Astrocyte of the cerebellum (primary cell): ENCODE measurements around the gene ITSN2.
A peak's percentile ranks its signal among the peaks of the same experiment; 100 is the strongest.
"Not testable (repeated sequence)": the region's sequence is repeated elsewhere in the genome, so short reads cannot be mapped to it uniquely, and the experiment has no call there.

ENCODE experiments used
- DNase-seq: peaks from one replicate; pipeline ENCODE4 v3.0.0-alpha.2; 2011; ENCODE audit warnings: low read depth
- H3K4me3 ChIP-seq: 2 replicates; pipeline ENCODE4 v1.5.1; 2011; ENCODE audit warnings: mild to moderate bottlenecking, low read depth, low read length, moderate library complexity
- CTCF ChIP-seq: IDR thresholded peaks from 2 replicates; pipeline ENCODE4 v1.5.1; 2012; ENCODE audit warnings: low read length, low read depth, moderate library complexity, mild to moderate bottlenecking; ENCODE audit errors: missing control alignments
- in situ Hi-C: cut with HindIII; loops from 2 replicates; pipeline ENCODE4 v1.10.0; 2017; ENCODE audit warnings: low sequenced_read_pairs

ITSN2 gene

DNA sequence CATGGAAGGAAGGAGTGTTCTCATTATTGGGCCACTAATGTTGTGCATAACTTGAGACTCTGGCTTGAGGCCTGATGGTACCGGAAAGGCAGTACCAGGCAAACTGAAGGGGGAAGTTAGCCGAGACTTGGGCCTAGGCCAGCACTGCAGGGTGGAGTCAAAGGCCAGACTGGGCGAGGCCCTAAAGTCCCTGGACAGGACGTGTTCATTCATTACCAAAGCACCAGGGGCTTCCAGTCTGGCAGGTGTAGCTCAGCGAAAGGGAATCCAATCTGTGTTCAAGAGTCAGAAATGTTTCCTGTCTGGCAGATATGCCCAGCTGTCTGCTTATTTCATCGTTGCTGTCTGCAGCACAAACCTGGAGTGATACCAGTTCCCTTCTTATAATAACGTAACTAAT lies 4.7 kb upstream of the ITSN2 start:
- in situ Hi-C loops: no loop called here
- DNase-seq: no peak
- no peak overlapping the region for H3K4me3 ChIP-seq
- no peak for TF ChIP-seq CTCF

- H3K4me3 ChIP-seq: no peak overlapping the region
- in situ Hi-C loops: no loop called here
- TF ChIP-seq CTCF: no peak
- DNase-seq: no peak
These were observed 3.0 kb upstream of the ITSN2 start for GRCh38 chr2:24363301-24363700.

- no peak for TF ChIP-seq CTCF
- no peak overlapping the region for H3K4me3 ChIP-seq
- DNase-seq: no peak
- in situ Hi-C loops: no loop called here
These were observed 1.9 kb upstream of the ITSN2 start for GRCh38 chr2:24362253-24362652.

DNA sequence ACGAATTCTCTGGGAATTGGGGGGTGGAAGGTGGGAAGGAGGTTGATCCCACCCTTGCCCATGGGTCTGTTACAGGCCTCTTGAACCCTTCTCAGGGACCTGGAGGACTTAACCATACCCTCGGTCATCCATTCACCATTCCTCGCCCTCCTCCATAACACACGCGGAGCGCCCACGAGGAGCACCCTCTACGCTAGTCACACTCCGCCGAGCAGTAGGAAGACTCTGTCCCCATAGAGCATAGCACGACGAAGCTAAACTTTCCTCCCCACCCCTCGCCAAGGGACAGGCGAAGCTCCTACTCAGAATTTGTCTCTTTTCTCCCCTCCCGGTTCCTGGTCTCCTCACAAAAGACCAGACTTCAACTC lies 611 bp upstream of the ITSN2 start:
- no peak for DNase-seq
- no peak for TF ChIP-seq CTCF
- in situ Hi-C loops: no loop called here
- H3K4me3 ChIP-seq: peak overlapping the region; percentile 78

DNA sequence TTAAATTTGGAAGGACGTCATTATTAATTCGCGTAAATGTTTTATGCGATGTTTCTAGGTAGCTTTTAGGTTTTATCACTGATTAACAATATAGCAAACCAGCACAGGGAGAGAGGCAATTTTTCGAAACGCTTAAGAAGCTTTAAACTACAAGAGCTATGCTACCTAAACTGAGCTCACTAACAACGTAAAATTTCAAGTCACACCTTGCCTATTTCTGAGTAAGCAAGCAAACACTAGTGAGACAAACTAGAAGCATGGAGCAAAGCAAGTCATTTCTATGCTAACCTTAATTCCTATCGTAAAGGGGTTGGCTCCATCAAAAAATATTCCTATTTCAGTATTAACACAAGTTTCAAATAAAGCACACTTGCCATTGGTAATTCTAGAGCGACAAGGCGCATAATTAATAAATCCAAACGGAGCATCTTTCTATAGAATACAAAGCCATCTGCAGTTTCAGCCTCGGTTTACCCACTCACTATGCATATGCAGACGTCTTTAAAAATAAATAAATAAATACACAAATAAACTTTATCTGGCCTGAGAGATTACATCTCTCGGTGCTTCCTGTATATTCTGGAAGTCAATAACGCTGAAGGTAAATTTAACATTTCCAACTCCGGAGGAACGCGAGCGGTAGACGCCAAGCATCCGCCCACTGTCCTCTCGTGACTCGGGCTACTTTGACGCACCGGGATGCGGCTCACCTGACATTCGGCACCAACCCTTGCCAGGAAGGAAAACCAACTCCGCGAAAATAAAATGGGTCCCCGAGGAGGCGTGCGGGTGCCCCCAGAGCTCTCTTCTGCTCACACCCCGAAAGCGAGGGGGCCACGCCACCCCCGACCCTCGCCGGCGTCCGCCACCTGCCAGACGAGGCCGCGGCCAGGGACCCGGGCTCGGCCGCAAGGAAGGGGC lies 947 bp downstream of the ITSN2 start:
- in situ Hi-C loops: no loop called here
- no peak for TF ChIP-seq CTCF
- DNase-seq: no peak
- peak overlapping the region; percentile 78 for H3K4me3 ChIP-seq

DNA sequence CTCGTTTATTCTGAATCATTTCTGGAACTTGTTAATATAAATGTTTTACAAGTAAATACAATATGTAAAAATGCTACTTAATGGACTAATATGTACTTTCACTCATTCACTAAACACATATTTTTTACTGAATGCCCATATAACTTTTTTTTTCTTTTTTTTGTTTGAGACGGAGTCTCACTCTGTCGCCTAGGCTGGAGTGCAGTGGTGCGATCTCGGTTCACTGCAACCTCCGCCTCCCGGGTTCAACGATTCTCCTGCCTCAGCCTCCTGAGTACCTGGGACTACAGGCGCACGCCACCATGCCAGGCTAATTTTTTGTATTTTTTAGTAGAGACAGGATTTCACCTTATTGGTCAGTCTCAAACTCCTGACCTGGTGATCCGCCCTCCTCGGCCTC lies 2.6 kb downstream of the ITSN2 start:
- in situ Hi-C loops, DNase-seq, H3K4me3 ChIP-seq: not testable (repeated sequence)

DNA sequence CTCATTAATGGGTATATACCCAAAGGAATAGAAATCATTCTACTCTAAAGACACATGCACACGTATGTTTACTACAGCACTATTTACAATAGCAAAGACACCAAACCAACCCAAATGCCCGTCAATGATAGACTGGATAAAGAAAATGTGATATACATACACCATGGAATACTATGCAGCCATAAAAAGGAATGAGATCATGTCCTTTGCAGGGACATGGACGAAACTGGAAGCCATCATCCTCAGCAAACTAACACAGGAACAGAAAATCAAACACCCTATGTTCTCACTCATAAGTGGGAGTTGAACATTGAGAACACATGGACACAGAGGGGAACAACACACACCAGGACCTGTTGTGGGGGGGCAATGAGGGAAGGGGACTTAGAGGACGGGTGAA lies 3.2 kb downstream of the ITSN2 start:
- H3K4me3 ChIP-seq, DNase-seq, in situ Hi-C loops: not testable (repeated sequence)
